ENCODE results near the gene MUC6.

DNA sequence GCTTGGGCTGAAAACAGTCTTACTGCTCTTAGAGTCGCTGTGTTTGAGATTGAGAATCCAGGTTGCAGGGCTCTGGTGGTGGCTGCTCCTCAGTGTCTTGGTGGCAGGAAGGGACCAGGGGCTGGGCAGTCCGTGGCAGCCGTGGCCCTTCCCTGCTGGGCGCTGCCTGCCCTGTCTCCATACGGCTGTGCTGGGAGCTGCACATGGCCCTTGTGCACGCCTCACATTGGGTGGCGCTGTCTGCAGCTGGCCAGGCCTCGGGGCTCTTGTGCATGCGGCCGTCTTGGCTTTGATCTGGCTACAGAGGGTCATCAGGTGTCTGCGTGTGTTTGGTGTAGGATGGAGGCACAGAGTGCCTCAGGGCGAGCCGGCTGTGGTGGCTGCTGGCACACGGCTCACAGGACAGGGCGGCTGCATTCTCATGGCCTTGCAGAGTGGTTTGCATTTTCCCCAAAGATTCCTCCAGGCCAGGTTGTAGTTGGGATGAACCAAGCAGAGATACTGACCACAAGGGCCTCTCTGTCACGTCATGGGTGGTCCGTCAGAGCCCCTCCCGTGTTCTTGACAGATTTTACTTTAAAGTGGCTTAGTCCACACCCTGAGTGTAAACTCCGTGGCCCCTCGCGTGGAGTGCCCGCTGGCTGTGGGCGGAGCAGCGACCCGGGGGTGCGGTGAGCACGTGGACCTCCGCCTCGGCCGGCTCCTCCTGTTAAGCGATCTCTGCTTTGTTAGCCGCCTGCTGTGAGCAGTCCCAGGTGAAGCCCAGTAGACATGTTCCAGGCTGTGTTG is 34.7 kb downstream of the MUC6 start:
- no peak for TF ChIP-seq ZNF830 (tag by site-specific recombination; IDR thresholded peaks at IDR 0.05; ENCODE audit: low read depth)
- TF ChIP-seq KLF1 (tag by site-specific recombination; IDR thresholded peaks at IDR 0.05) = no peak
- no peak for TF ChIP-seq CTCF (tag by site-specific recombination; IDR thresholded peaks at IDR 0.05)
- no peak for TF ChIP-seq SP2 (tag by site-specific recombination; IDR thresholded peaks at IDR 0.05)
- no peak for TF ChIP-seq ZNF184 (tag by site-specific recombination; IDR thresholded peaks at IDR 0.05)
- TF ChIP-seq, protein P1, sequence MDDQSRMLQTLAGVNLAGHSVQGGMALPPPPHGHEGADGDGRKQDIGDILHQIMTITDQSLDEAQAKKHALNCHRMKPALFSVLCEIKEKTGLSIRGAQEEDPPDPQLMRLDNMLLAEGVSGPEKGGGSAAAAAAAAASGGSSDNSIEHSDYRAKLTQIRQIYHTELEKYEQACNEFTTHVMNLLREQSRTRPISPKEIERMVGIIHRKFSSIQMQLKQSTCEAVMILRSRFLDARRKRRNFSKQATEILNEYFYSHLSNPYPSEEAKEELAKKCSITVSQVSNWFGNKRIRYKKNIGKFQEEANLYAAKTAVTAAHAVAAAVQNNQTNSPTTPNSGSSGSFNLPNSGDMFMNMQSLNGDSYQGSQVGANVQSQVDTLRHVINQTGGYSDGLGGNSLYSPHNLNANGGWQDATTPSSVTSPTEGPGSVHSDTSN (CRISPR knock-in tag; IDR thresholded peaks at IDR 0.05) = no peak
- no peak for TF ChIP-seq ZBTB17 (tag by site-specific recombination; IDR thresholded peaks at IDR 0.05)
- TF ChIP-seq KLF8 (tag by site-specific recombination; IDR thresholded peaks at IDR 0.05) = no peak
